ENCODE results near the gene HCN2. TPM values are rescaled to one million over a fixed set of nuclear protein-coding genes. Genes with fewer than 3 reads are reported as not detected.

HCN2 gene
- total and polyA plus RNA-seq, 8 donors: 0.12 to 0.82 (median 0.21) TPM

GRCh38 chr19:652467-653389 lies 63.0 kb downstream of the HCN2 start:
- ATAC-seq (no peak), DNase-seq (peak in 1 of 6 donors; percentile 77), FAIRE-seq (no peak)
- Histone ChIP-seq H3K4me3 (no peak overlapping the region), H3K4me1 (no peaks in the 10 kb centered on the region), H3K27ac (no peak overlapping the region), H3K36me3 (peaks cover 0 to 42% (median 20%) of the 10 kb centered on the region in 3 donors), H3K9me3 (no peaks in the 10 kb centered on the region), H3K27me3 (no peaks in the 10 kb centered on the region)
- intact Hi-C loops (cut with DNase I): no loop called here
- TF ChIP-seq, protein P1, sequence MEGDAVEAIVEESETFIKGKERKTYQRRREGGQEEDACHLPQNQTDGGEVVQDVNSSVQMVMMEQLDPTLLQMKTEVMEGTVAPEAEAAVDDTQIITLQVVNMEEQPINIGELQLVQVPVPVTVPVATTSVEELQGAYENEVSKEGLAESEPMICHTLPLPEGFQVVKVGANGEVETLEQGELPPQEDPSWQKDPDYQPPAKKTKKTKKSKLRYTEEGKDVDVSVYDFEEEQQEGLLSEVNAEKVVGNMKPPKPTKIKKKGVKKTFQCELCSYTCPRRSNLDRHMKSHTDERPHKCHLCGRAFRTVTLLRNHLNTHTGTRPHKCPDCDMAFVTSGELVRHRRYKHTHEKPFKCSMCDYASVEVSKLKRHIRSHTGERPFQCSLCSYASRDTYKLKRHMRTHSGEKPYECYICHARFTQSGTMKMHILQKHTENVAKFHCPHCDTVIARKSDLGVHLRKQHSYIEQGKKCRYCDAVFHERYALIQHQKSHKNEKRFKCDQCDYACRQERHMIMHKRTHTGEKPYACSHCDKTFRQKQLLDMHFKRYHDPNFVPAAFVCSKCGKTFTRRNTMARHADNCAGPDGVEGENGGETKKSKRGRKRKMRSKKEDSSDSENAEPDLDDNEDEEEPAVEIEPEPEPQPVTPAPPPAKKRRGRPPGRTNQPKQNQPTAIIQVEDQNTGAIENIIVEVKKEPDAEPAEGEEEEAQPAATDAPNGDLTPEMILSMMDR (IDR thresholded peaks at IDR 0.05): no peak
- 93 to 94% methylated on average over 48 to 54 of the region's 54 CpGs for WGBS, 2 donors

GRCh38 chr19:653425-653824 lies 63.7 kb downstream of the HCN2 start:
- peaks cover 0 to 35% (median 17%) of the 10 kb centered on the region in 3 donors for H3K36me3 ChIP-seq
- FAIRE-seq: no peak
- WGBS, 2 donors: 86 to 89% methylated on average over 17 of the region's 17 CpGs

DNA sequence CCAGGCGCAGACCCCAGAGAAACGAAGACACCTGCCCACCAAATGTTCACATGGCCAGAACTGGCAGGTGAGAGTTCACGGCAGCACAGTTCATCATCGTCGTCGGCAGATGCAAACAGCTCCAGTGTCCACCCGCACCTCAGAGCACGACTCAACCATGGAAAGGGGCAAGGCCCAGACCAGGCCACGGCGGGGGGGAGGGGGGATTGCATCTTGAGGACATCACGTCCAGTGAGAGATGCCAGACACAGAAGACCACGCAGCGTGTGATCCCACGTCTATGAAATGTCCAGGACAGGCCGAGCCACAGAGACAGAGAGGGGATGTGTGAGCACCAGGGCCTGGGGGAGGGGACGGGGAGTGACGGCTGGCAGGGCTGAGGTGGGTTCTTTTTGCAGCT lies 66.0 kb downstream of the HCN2 start:
- WGBS, 2 donors: 81 to 84% methylated on average over 17 of the region's 17 CpGs
- DNase-seq: peak in 2 of 6 donors; percentile 32 to 54

More at GRCh38 chr19:653425-653824, 63.7 kb downstream of the HCN2 start:
- no peak overlapping the region for H3K27ac ChIP-seq
- intact Hi-C loops (cut with DNase I): no loop called here
- ATAC-seq (no peak), DNase-seq (peak in 1 of 6 donors; percentile 61)
- no peaks in the 10 kb centered on the region for H3K4me1 ChIP-seq
- H3K4me3 ChIP-seq: no peak overlapping the region
- H3K27me3 ChIP-seq: no peaks in the 10 kb centered on the region
- no peaks in the 10 kb centered on the region for H3K9me3 ChIP-seq
- TF ChIP-seq, protein P1 (IDR thresholded peaks at IDR 0.05): no peak

GRCh38 chr19:656751-657559 lies 67.3 kb downstream of the HCN2 start:
- no peaks in the 10 kb centered on the region for H3K9me3 ChIP-seq
- intact Hi-C loops (cut with DNase I): no loop called here
- TF ChIP-seq, protein P1 (IDR thresholded peaks at IDR 0.05): no peak
- H3K27ac ChIP-seq: no peak overlapping the region
- WGBS, 2 donors: 85 to 86% methylated on average over 43 of the region's 43 CpGs
- peak in 2 of 6 donors; percentile 38 to 69 for DNase-seq
- H3K4me3 ChIP-seq: no peak overlapping the region
- FAIRE-seq: no peak
- no peaks in the 10 kb centered on the region for H3K27me3 ChIP-seq
- no peak for ATAC-seq
- H3K4me1 ChIP-seq: peaks cover 0 to 18% (median 8%) of the 10 kb centered on the region in 3 donors
- H3K36me3 ChIP-seq: peaks cover 0 to 13% (median 0%) of the 10 kb centered on the region in 3 donors

More for the DNA sequence above, 66.0 kb downstream of the HCN2 start:
- H3K9me3 ChIP-seq: no peaks in the 10 kb centered on the region
- peaks cover 0 to 24% (median 7%) of the 10 kb centered on the region in 3 donors for H3K36me3 ChIP-seq
- TF ChIP-seq, protein P1 (IDR thresholded peaks at IDR 0.05): no peak
- H3K4me3 ChIP-seq: no peak overlapping the region
- no peak for FAIRE-seq
- no peak for ATAC-seq
- no peak overlapping the region for H3K27ac ChIP-seq
- intact Hi-C loops (cut with DNase I): no loop called here
- H3K4me1 ChIP-seq: peaks cover 0 to 11% (median 0%) of the 10 kb centered on the region in 3 donors
- no peaks in the 10 kb centered on the region for H3K27me3 ChIP-seq

Data from pancreas (tissue), 10 donors.